Endometrial microvascular endothelial cells (primary cell): ENCODE data around the gene ZNF772. TPM values are rescaled to one million over a fixed set of nuclear protein-coding genes. Genes with fewer than 3 reads are reported as not detected.

ENCODE experiments used
- in situ Hi-C: cut with HindIII; loops from 2 replicates; pipeline ENCODE4 v1.10.0; 2017; ENCODE audit warnings: low sequenced_read_pairs, low pct_unique_long_range_greater_than_20kb; ENCODE audit errors: inconsistent ontology term
- total RNA-seq: library from RNA; depleted of rRNA; stranded (reverse); fragments of >200 nt; gene quantifications from one replicate; pipeline ENCODE4 v1.2.3, GENCODE V29; 2015; ENCODE audit errors: inconsistent ontology term

The ZNF772 gene
- total RNA-seq, 1 donor from 2014 or later = 4.7 TPM

- in situ Hi-C loops = no loop called here
Measured at GRCh38 chr19:57437931-57438330, 39.4 kb downstream of the ZNF772 start.

GRCh38 chr19:57436417-57436816 is 40.9 kb downstream of the ZNF772 start:
- in situ Hi-C loops = no loop called here

GRCh38 chr19:57435062-57435978 is 42.0 kb downstream of the ZNF772 start, which contains the start of gene ZNF749:
ZNF749 (plus strand) TSS chr19:57435325; CDS start chr19:57435579, 254 bp downstream.
- in situ Hi-C loops = no loop called here

- in situ Hi-C loops = no loop called here
Measured at GRCh38 chr19:57434386-57435061, 42.8 kb downstream of the ZNF772 start.

- in situ Hi-C loops = no loop called here
Measured at GRCh38 chr19:57421037-57421436, 56.3 kb downstream of the ZNF772 start.

- in situ Hi-C loops = no loop called here
Measured at GRCh38 chr19:57419439-57419838, 57.9 kb downstream of the ZNF772 start.

Other genes with a start within 250 kb of the ZNF772 start
- not detected for gene AURKC, start 246.5 kb downstream of the ZNF772 start, total RNA-seq
- 4.6 TPM for gene ZNF805, start 236.9 kb downstream of the ZNF772 start, total RNA-seq
- 13.5 TPM for gene ZNF460, start 197.1 kb downstream of the ZNF772 start, total RNA-seq
- gene ZNF543, start 157.1 kb downstream of the ZNF772 start, total RNA-seq = 6.8 TPM
- gene ZNF304, start 126.3 kb downstream of the ZNF772 start, total RNA-seq = 5.2 TPM
- 12.8 TPM for gene TRAPPC2B, start 114.0 kb downstream of the ZNF772 start, total RNA-seq
- 2.1 TPM for gene ZNF547, start 114.0 kb downstream of the ZNF772 start, total RNA-seq
- gene ZNF548, start 87.7 kb downstream of the ZNF772 start, total RNA-seq = 7.5 TPM
- 4.5 TPM for gene ZNF17, start 66.4 kb downstream of the ZNF772 start, total RNA-seq
- gene ZNF749, start 42.2 kb downstream of the ZNF772 start, total RNA-seq = 6.3 TPM
- not detected for gene VN1R1, start 20.4 kb downstream of the ZNF772 start, total RNA-seq
- 5.9 TPM for gene ZNF419, start 10.2 kb upstream of the ZNF772 start, total RNA-seq
- 2.0 TPM for gene ZNF773, start 22.4 kb upstream of the ZNF772 start, total RNA-seq
- 1.0 TPM for gene ZNF549, start 49.8 kb upstream of the ZNF772 start, total RNA-seq
- gene ZNF550, start 82.3 kb upstream of the ZNF772 start, total RNA-seq = 3.1 TPM
- gene ZNF416, start 101.3 kb upstream of the ZNF772 start, total RNA-seq = 2.5 TPM
- 0.28 TPM for gene ZIK1, start 106.6 kb upstream of the ZNF772 start, total RNA-seq
- 14.5 TPM for gene ZNF530, start 122.3 kb upstream of the ZNF772 start, total RNA-seq
- gene ZNF134, start 136.7 kb upstream of the ZNF772 start, total RNA-seq = 5.9 TPM
- 1.7 TPM for gene ZNF211, start 155.6 kb upstream of the ZNF772 start, total RNA-seq
- not detected for gene ZSCAN4, start 191.4 kb upstream of the ZNF772 start, total RNA-seq
- gene ZNF551, start 204.4 kb upstream of the ZNF772 start, total RNA-seq = 5.1 TPM
- under 0.01 TPM for gene ZNF154, start 231.6 kb upstream of the ZNF772 start, total RNA-seq